ENCODE data around the gene ENDOV.

The ENDOV gene

DNA sequence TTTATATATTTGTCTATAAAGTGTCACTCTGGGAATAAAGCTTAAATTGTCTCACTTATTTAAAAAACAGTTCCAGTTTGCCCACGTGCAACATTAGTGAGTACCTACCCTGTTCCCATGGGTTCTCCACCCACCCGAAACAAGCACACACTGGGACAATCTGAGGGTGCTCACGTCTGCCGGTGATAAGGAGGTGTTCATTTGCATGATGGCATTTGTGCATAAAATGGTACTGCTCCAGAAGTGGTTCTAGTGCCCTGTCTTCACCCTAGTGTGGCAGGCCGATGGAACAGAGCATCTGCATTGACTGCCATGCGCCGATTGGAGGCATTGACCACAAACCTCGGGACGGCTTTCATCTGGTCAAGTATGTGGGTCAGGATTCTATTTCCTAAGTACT is 35.6 kb upstream of the ENDOV start:
- Histone ChIP-seq H3K27me3 (ENCODE audit: control insufficient read depth, insufficient read depth, low read length) (no peaks in the 10 kb centered on the region), H3K9me3 (ENCODE audit: control insufficient read depth, insufficient read depth, low read length) (no peaks in the 10 kb centered on the region), H3K4me3 (ENCODE audit: low read length) (no peak overlapping the region), H3K4me1 (ENCODE audit: control insufficient read depth, insufficient read depth, low read length) (no peaks in the 10 kb centered on the region), H3K36me3 (ENCODE audit: control insufficient read depth, insufficient read depth, low read length) (peaks cover 37% of the 10 kb centered on the region), H3K27ac (ENCODE audit: low read length) (no peak overlapping the region)
- no CpG with 5 or more reads among the region's 9 CpGs for WGBS (ENCODE audit: insufficient coverage, insufficient read length)
- no peak for DNase-seq (ENCODE audit: low read depth, low spot score)

- no CpG with 5 or more reads among the region's 6 CpGs for WGBS (ENCODE audit: insufficient coverage, insufficient read length)
These were observed 34.9 kb upstream of the ENDOV start for GRCh38 chr17:80380068-80380467.

DNA sequence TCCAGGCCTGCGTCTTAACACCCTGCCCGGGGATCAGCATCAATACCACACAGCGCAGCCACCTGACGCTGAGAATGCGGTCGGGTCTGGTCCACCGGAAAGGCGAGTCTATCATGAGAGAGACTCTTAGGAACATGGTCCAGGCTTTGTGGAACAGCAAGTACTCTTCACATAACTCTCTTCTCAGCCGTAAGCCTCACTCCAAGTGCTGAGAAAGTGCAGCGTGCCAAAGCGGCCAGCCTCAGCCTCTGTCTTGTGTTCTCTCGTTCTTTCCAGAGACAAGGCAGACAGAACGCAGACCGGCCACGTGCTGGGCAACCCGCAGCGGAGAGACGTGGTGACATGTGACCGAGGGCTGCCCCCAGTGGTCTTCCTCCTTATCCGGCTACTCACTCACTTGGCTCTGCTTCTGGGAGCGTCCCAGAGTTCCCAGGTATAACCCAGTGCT is 34.4 kb upstream of the ENDOV start:
- Histone ChIP-seq H3K9me3 (ENCODE audit: control insufficient read depth, insufficient read depth, low read length) (no peaks in the 10 kb centered on the region), H3K27me3 (ENCODE audit: control insufficient read depth, insufficient read depth, low read length) (no peaks in the 10 kb centered on the region), H3K27ac (ENCODE audit: low read length) (no peak overlapping the region), H3K4me1 (ENCODE audit: control insufficient read depth, insufficient read depth, low read length) (no peaks in the 10 kb centered on the region), H3K4me3 (ENCODE audit: low read length) (no peak overlapping the region), H3K36me3 (ENCODE audit: control insufficient read depth, insufficient read depth, low read length) (peaks cover 40% of the 10 kb centered on the region)
- no peak for DNase-seq (ENCODE audit: low read depth, low spot score)
- WGBS (ENCODE audit: insufficient coverage, insufficient read length) = no CpG with 5 or more reads among the region's 21 CpGs

More at GRCh38 chr17:80380068-80380467, 34.9 kb upstream of the ENDOV start:
- no peaks in the 10 kb centered on the region for H3K4me1 ChIP-seq (ENCODE audit: control insufficient read depth, insufficient read depth, low read length)
- no peak for DNase-seq (ENCODE audit: low read depth, low spot score)
- no peaks in the 10 kb centered on the region for H3K9me3 ChIP-seq (ENCODE audit: control insufficient read depth, insufficient read depth, low read length)
- H3K36me3 ChIP-seq (ENCODE audit: control insufficient read depth, insufficient read depth, low read length) = peaks cover 35% of the 10 kb centered on the region
- no peak overlapping the region for H3K4me3 ChIP-seq (ENCODE audit: low read length)
- no peak overlapping the region for H3K27ac ChIP-seq (ENCODE audit: low read length)
- no peaks in the 10 kb centered on the region for H3K27me3 ChIP-seq (ENCODE audit: control insufficient read depth, insufficient read depth, low read length)

GRCh38 chr17:80381416-80381923 is 33.5 kb upstream of the ENDOV start:
- H3K36me3 ChIP-seq (ENCODE audit: control insufficient read depth, insufficient read depth, low read length) = peaks cover 41% of the 10 kb centered on the region
- no CpG with 5 or more reads among the region's 18 CpGs for WGBS (ENCODE audit: insufficient coverage, insufficient read length)

DNA sequence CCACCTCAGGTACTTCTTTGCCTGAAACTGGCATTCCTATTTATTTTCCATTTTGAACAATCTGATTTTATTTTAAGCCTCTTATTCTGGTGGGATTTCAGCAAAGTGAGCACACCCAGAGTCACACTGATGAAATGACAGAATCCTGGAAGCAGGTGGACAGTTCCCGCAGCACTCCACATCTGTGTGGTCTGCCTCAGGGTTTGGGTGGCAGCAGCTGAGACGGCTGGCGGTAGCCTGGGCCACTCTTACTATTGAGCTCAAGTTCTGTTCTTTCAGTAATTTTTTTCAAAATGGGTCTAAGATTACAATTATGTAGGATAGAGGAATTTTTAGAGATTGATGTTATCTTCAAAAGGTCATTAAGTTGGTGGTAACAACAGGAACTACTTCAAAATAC is 32.5 kb upstream of the ENDOV start:
- peaks cover 37% of the 10 kb centered on the region for H3K36me3 ChIP-seq (ENCODE audit: control insufficient read depth, insufficient read depth, low read length)
- DNase-seq (ENCODE audit: low read depth, low spot score) = no peak
- no peak overlapping the region for H3K4me3 ChIP-seq (ENCODE audit: low read length)
- no peaks in the 10 kb centered on the region for H3K4me1 ChIP-seq (ENCODE audit: control insufficient read depth, insufficient read depth, low read length)
- no peaks in the 10 kb centered on the region for H3K9me3 ChIP-seq (ENCODE audit: control insufficient read depth, insufficient read depth, low read length)
- no peaks in the 10 kb centered on the region for H3K27me3 ChIP-seq (ENCODE audit: control insufficient read depth, insufficient read depth, low read length)
- WGBS (ENCODE audit: insufficient coverage, insufficient read length) = no CpG with 5 or more reads among the region's 3 CpGs
- H3K27ac ChIP-seq (ENCODE audit: low read length) = no peak overlapping the region

More at GRCh38 chr17:80381416-80381923, 33.5 kb upstream of the ENDOV start:
- Histone ChIP-seq H3K27ac (ENCODE audit: low read length) (no peak overlapping the region), H3K27me3 (ENCODE audit: control insufficient read depth, insufficient read depth, low read length) (no peaks in the 10 kb centered on the region), H3K4me1 (ENCODE audit: control insufficient read depth, insufficient read depth, low read length) (no peaks in the 10 kb centered on the region), H3K4me3 (ENCODE audit: low read length) (no peak overlapping the region), H3K9me3 (ENCODE audit: control insufficient read depth, insufficient read depth, low read length) (no peaks in the 10 kb centered on the region)
- no peak for DNase-seq (ENCODE audit: low read depth, low spot score)

GRCh38 chr17:80382956-80383355 is 32.0 kb upstream of the ENDOV start:
- DNase-seq (ENCODE audit: low read depth, low spot score) = no peak
- Histone ChIP-seq H3K4me3 (ENCODE audit: low read length) (no peak overlapping the region), H3K27me3 (ENCODE audit: control insufficient read depth, insufficient read depth, low read length) (no peaks in the 10 kb centered on the region), H3K9me3 (ENCODE audit: control insufficient read depth, insufficient read depth, low read length) (no peaks in the 10 kb centered on the region), H3K4me1 (ENCODE audit: control insufficient read depth, insufficient read depth, low read length) (no peaks in the 10 kb centered on the region), H3K27ac (ENCODE audit: low read length) (no peak overlapping the region), H3K36me3 (ENCODE audit: control insufficient read depth, insufficient read depth, low read length) (peaks cover 32% of the 10 kb centered on the region)
- WGBS (ENCODE audit: insufficient coverage, insufficient read length) = no CpG with 5 or more reads among the region's 8 CpGs

DNA sequence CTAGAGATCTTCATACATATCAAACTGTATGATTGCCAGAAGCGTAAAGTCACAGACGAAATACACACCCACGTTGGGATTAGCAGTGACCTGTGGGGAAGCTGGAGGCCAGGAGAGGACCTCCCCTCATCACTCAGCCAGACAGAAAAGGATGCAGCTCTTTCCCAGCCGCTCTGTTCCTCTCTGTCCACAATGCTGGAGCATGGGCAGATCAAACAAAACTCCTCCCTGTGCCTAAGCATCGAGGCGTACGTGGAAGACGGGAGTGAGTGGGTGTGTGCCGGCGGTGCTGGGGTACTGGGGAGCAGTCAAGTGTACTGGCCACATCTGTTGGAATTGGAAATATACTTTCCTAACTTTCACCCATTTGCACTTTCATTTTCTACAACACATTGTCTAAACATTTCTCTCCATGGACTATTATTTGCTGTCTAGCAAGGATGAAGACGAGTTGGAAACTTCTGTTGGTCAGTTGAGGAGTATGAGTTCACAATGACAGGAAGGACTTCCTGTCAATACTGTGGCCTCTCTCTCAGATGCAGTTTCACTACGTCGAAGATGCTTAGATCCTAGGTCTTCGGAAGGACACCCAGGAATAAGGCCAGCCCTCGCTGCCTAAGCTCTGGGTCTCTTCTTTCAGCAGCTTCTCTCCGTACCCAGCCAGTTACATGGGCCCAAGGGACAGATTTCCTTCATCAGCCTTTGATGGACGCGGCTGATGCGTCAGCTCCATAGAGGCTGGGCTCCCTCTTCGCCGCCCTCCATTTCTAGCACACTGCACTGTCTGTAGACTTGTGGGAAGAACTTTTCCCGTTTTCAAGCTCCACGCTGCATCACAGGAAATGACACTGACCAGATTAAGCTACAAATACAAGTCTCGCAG is 30.6 kb upstream of the ENDOV start:
- Histone ChIP-seq H3K4me3 (ENCODE audit: low read length) (no peak overlapping the region), H3K9me3 (ENCODE audit: control insufficient read depth, insufficient read depth, low read length) (no peaks in the 10 kb centered on the region), H3K27me3 (ENCODE audit: control insufficient read depth, insufficient read depth, low read length) (no peaks in the 10 kb centered on the region), H3K27ac (ENCODE audit: low read length) (no peak overlapping the region), H3K4me1 (ENCODE audit: control insufficient read depth, insufficient read depth, low read length) (no peaks in the 10 kb centered on the region), H3K36me3 (ENCODE audit: control insufficient read depth, insufficient read depth, low read length) (peaks cover 39% of the 10 kb centered on the region)
- WGBS (ENCODE audit: insufficient coverage, insufficient read length) = no CpG with 5 or more reads among the region's 24 CpGs
- DNase-seq (ENCODE audit: low read depth, low spot score) = no peak

GRCh38 chr17:80385046-80385445 is 29.9 kb upstream of the ENDOV start:
- no CpG with 5 or more reads among the region's 9 CpGs for WGBS (ENCODE audit: insufficient coverage, insufficient read length)
- no peaks in the 10 kb centered on the region for H3K9me3 ChIP-seq (ENCODE audit: control insufficient read depth, insufficient read depth, low read length)
- no peak for DNase-seq (ENCODE audit: low read depth, low spot score)
- H3K27me3 ChIP-seq (ENCODE audit: control insufficient read depth, insufficient read depth, low read length) = no peaks in the 10 kb centered on the region
- H3K27ac ChIP-seq (ENCODE audit: low read length) = no peak overlapping the region
- no peak overlapping the region for H3K4me3 ChIP-seq (ENCODE audit: low read length)
- H3K4me1 ChIP-seq (ENCODE audit: control insufficient read depth, insufficient read depth, low read length) = no peaks in the 10 kb centered on the region
- peaks cover 42% of the 10 kb centered on the region for H3K36me3 ChIP-seq (ENCODE audit: control insufficient read depth, insufficient read depth, low read length)

DNA sequence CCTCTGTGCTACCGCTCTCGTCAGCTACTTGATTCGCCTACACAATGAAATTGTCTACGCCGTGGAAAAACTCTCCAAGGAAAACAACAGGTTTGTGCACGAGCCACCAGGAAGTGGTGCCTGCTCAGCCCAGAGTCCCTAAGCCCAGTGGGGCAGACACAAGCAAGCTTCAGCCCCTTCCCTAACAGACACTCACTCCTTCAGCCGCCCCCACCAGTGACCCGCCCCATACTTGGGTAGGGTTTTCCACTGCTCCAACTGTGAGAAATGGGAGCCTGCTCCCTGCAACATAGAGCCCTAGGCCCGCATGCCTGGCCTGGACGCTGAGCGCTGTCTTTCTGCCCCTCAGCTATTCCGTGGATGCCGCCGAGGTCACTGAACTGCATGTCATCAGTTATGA is 28.6 kb upstream of the ENDOV start:
- no peaks in the 10 kb centered on the region for H3K4me1 ChIP-seq (ENCODE audit: control insufficient read depth, insufficient read depth, low read length)
- H3K36me3 ChIP-seq (ENCODE audit: control insufficient read depth, insufficient read depth, low read length) = peaks cover 38% of the 10 kb centered on the region
- no CpG with 5 or more reads among the region's 14 CpGs for WGBS (ENCODE audit: insufficient coverage, insufficient read length)
- H3K27me3 ChIP-seq (ENCODE audit: control insufficient read depth, insufficient read depth, low read length) = no peaks in the 10 kb centered on the region
- H3K27ac ChIP-seq (ENCODE audit: low read length) = no peak overlapping the region
- H3K9me3 ChIP-seq (ENCODE audit: control insufficient read depth, insufficient read depth, low read length) = no peaks in the 10 kb centered on the region
- no peak for DNase-seq (ENCODE audit: low read depth, low spot score)
- no peak overlapping the region for H3K4me3 ChIP-seq (ENCODE audit: low read length)

GRCh38 chr17:80387071-80387470 is 27.9 kb upstream of the ENDOV start:
- H3K4me1 ChIP-seq (ENCODE audit: control insufficient read depth, insufficient read depth, low read length) = no peaks in the 10 kb centered on the region
- DNase-seq (ENCODE audit: low read depth, low spot score) = no peak
- WGBS (ENCODE audit: insufficient coverage, insufficient read length) = no CpG with 5 or more reads among the region's 7 CpGs
- peaks cover 31% of the 10 kb centered on the region for H3K36me3 ChIP-seq (ENCODE audit: control insufficient read depth, insufficient read depth, low read length)
- no peaks in the 10 kb centered on the region for H3K27me3 ChIP-seq (ENCODE audit: control insufficient read depth, insufficient read depth, low read length)
- no peak overlapping the region for H3K27ac ChIP-seq (ENCODE audit: low read length)
- H3K9me3 ChIP-seq (ENCODE audit: control insufficient read depth, insufficient read depth, low read length) = no peaks in the 10 kb centered on the region
- H3K4me3 ChIP-seq (ENCODE audit: low read length) = no peak overlapping the region

Data from iPS DF 6.9 (cell line).